Esophagus squamous epithelium (tissue), 5 donors: ENCODE measurements around the gene RAB11B. TPM values are rescaled to one million over a fixed set of nuclear protein-coding genes. Genes with fewer than 3 reads are reported as not detected.
"Not testable (repeated sequence)": the region's sequence is repeated elsewhere in the genome, so short reads cannot be mapped to it uniquely, and the experiment has no call there.

Experiments
- DNase-seq: peaks from one replicate; lab custom pipeline; 2025; lab: John Stamatoyannopoulos, UW
- H3K27ac ChIP-seq, 4 donors: fragments of 200-600 bp; sonication (generic); one replicate each; pipeline ENCODE4 v1.5.1; 2016 to 2019; ENCODE audit warnings: mild to moderate bottlenecking in 1 of 4
- H3K27me3 ChIP-seq, 4 donors: fragments of 200-600 bp; sonication (generic); 1 replicate in 3 of 4; 2 replicates in 1 of 4; pipeline versions ENCODE4 v1.5.1 to v1.6.0; 2017 to 2021; ENCODE audit warnings: antibody characterized with exemption in 1 of 4
- H3K36me3 ChIP-seq, 3 donors: fragments of 200-600 bp; sonication (generic); one replicate each; pipeline ENCODE4 v1.5.1; 2016 to 2019
- H3K4me1 ChIP-seq, 3 donors: fragments of 200-600 bp; sonication (generic); one replicate each; pipeline ENCODE4 v1.5.1; 2017 to 2019
- H3K4me3 ChIP-seq, 4 donors: fragments of 200-600 bp; sonication (generic); 1 replicate in 3 of 4; 2 replicates in 1 of 4; pipeline ENCODE4 v1.5.1; 2016 to 2019; ENCODE audit warnings: mild to moderate bottlenecking in 2 of 4, moderate library complexity in 1 of 4
- H3K9me3 ChIP-seq, 3 donors: fragments of 200-600 bp; sonication (generic); one replicate each; pipeline ENCODE4 v1.5.1; 2016 to 2019
- CTCF ChIP-seq, 6 experiments: fragments of 450-650 bp in 4 of 6; fragments of 200-600 bp in 2 of 6; sonication (generic) in 2 of 6; IDR thresholded peaks; one replicate each; pipeline ENCODE4 v1.5.1; 2016 to 2019; ENCODE audit warnings: antibody characterized with exemption in 6 of 6, mild to moderate bottlenecking in 4 of 6, moderate library complexity in 4 of 6
- POLR2A ChIP-seq, 4 donors: fragments of 450-650 bp; IDR thresholded peaks; one replicate each; pipeline ENCODE4 v1.6.1; 2017; ENCODE audit warnings: antibody characterized with exemption in 4 of 4, mild to moderate bottlenecking in 4 of 4, moderate library complexity in 3 of 4
- WGBS, 2 donors: methylation state at CpG; one replicate each; pipeline ENCODE4 v1.1.5; 2018; 5-methylcytosine and 5-hydroxymethylcytosine counted together
- intact Hi-C: fragments of 100-400 bp; cut with DNase I; formaldehyde crosslinking; loops from one replicate; pipeline ENCODE4 v1.15.0; 2022
- total RNA-seq, 4 donors: library from RNA; depleted of rRNA; stranded (reverse); fragments of >200 nt; gene quantifications; one replicate each; pipeline ENCODE4 v1.1.0, GENCODE V29; 2016
- donor health status: DM: yes; HTN: yes; CAD: no.

RAB11B gene
- total RNA-seq, 4 donors from 2014 or later: 11.3 to 44.0 (median 26.0) TPM

- Histone ChIP-seq H3K4me3 (no peak overlapping the region), H3K9me3 (no peaks in the 10 kb centered on the region), H3K4me1 (peaks cover 0 to 8% (median 0%) of the 10 kb centered on the region in 3 donors), H3K27me3 (no peaks in the 10 kb centered on the region), H3K36me3 (peaks cover 0 to 78% (median 7%) of the 10 kb centered on the region in 3 donors), H3K27ac (peak overlapping the region in 2 of 4 donors; percentile 42 to 44)
- intact Hi-C loops: no loop called here
- DNase-seq: no peak
- WGBS, 2 donors: 77 to 82% methylated on average over 16 to 21 of the region's 26 CpGs
- TF ChIP-seq POLR2A (IDR thresholded peaks at IDR 0.05) (no peak), CTCF (IDR thresholded peaks at IDR 0.05) (peak in 1 of 6 experiments; percentile 24)
These were observed 16.0 kb upstream of the RAB11B start for GRCh38 chr19:8373867-8374813.

GRCh38 chr19:8375766-8376165, 14.4 kb upstream of the RAB11B start:
- H3K27ac ChIP-seq, H3K9me3 ChIP-seq, H3K27me3 ChIP-seq, H3K4me1 ChIP-seq, intact Hi-C loops, DNase-seq, H3K4me3 ChIP-seq: not testable (repeated sequence)
- peaks cover 0 to 69% (median 7%) of the 10 kb centered on the region in 3 donors for H3K36me3 ChIP-seq
- no CpG with 5 or more reads among the region's 32 CpGs for WGBS, 2 donors

GRCh38 chr19:8376373-8376974, 13.7 kb upstream of the RAB11B start:
- DNase-seq, H3K4me1 ChIP-seq, H3K4me3 ChIP-seq, H3K27ac ChIP-seq, intact Hi-C loops, H3K27me3 ChIP-seq, H3K9me3 ChIP-seq: not testable (repeated sequence)
- H3K36me3 ChIP-seq: peaks cover 0 to 62% (median 7%) of the 10 kb centered on the region in 3 donors
- 88 to 91% methylated on average over 8 of the region's 10 CpGs for WGBS, 2 donors

GRCh38 chr19:8377598-8377997, 12.6 kb upstream of the RAB11B start:
- Histone ChIP-seq H3K4me3 (no peak overlapping the region), H3K4me1 (peaks cover 0 to 8% (median 0%) of the 10 kb centered on the region in 3 donors), H3K9me3 (no peaks in the 10 kb centered on the region), H3K27me3 (no peaks in the 10 kb centered on the region), H3K27ac (no peak overlapping the region), H3K36me3 (peaks cover 0 to 51% (median 7%) of the 10 kb centered on the region in 3 donors)
- TF ChIP-seq POLR2A (IDR thresholded peaks at IDR 0.05): no peak
- TF ChIP-seq CTCF (IDR thresholded peaks at IDR 0.05): no peak
- no CpG with 5 or more reads among the region's 1 CpG for WGBS, 2 donors
- no peak for DNase-seq
- intact Hi-C loops: no loop called here

- intact Hi-C loops, H3K27ac ChIP-seq, H3K4me3 ChIP-seq, H3K27me3 ChIP-seq, DNase-seq, H3K9me3 ChIP-seq: not testable (repeated sequence)
- H3K36me3 ChIP-seq: peaks cover 0 to 34% (median 2%) of the 10 kb centered on the region in 3 donors
- H3K4me1 ChIP-seq: peaks cover 0 to 14% (median 2%) of the 10 kb centered on the region in 3 donors
- 94% methylated on average over 13 of the region's 13 CpGs for WGBS, 2 donors
These were observed 10.8 kb upstream of the RAB11B start for GRCh38 chr19:8379156-8379891.

- 44 to 50% methylated on average over 4 of the region's 4 CpGs for WGBS, 2 donors
- H3K27ac ChIP-seq: peak overlapping the region in 3 of 4 donors; percentile 78 to 85 (median 81)
These were observed 5.6 kb upstream of the RAB11B start for GRCh38 chr19:8384569-8384968.

GRCh38 chr19:8385103-8385502, 5.1 kb upstream of the RAB11B start:
- WGBS, 2 donors: 29 to 31% methylated on average over 2 of the region's 2 CpGs
- intact Hi-C loops: not testable (repeated sequence)

More at GRCh38 chr19:8384569-8384968, 5.6 kb upstream of the RAB11B start:
- DNase-seq, H3K4me3 ChIP-seq, H3K36me3 ChIP-seq, H3K9me3 ChIP-seq, H3K27me3 ChIP-seq, intact Hi-C loops: not testable (repeated sequence)
- H3K4me1 ChIP-seq: peaks cover 9 to 50% (median 23%) of the 10 kb centered on the region in 3 donors

GRCh38 chr19:8385566-8385965, 4.6 kb upstream of the RAB11B start:
- peak overlapping the region; percentile 78 to 85 (median 80) for H3K27ac ChIP-seq
- H3K27me3 ChIP-seq, H3K9me3 ChIP-seq, DNase-seq, H3K36me3 ChIP-seq, intact Hi-C loops, H3K4me3 ChIP-seq: not testable (repeated sequence)
- 37 to 53% methylated on average over 3 of the region's 3 CpGs for WGBS, 2 donors
- H3K4me1 ChIP-seq: peaks cover 9 to 52% (median 23%) of the 10 kb centered on the region in 3 donors

More at GRCh38 chr19:8385103-8385502, 5.1 kb upstream of the RAB11B start:
- not testable (repeated sequence) for H3K4me3 ChIP-seq, H3K27me3 ChIP-seq, DNase-seq, H3K9me3 ChIP-seq, H3K36me3 ChIP-seq
- Histone ChIP-seq H3K27ac (peak overlapping the region; percentile 78 to 85 (median 80)), H3K4me1 (peaks cover 9 to 52% (median 23%) of the 10 kb centered on the region in 3 donors)

GRCh38 chr19:8386419-8386818, 3.7 kb upstream of the RAB11B start:
- intact Hi-C loops: not testable (repeated sequence)

More at GRCh38 chr19:8386419-8386818, 3.7 kb upstream of the RAB11B start:
- peaks cover 15 to 60% (median 28%) of the 10 kb centered on the region in 3 donors for H3K4me1 ChIP-seq
- H3K9me3 ChIP-seq, H3K27me3 ChIP-seq, H3K4me3 ChIP-seq, H3K36me3 ChIP-seq, DNase-seq: not testable (repeated sequence)
- 85 to 97% methylated on average over 9 of the region's 9 CpGs for WGBS, 2 donors
- H3K27ac ChIP-seq: peak overlapping the region; percentile 78 to 85 (median 80)
